Keratinocyte (primary cell): ENCODE results near the gene TAB2. TPM values are rescaled to one million over a fixed set of nuclear protein-coding genes. Genes with fewer than 3 reads are reported as not detected.

ENCODE experiments used
- DNase-seq: peaks from one replicate; pipeline ENCODE4 v3.0.0-alpha.2; 2011; ENCODE audit warnings: low read depth, missing footprints, low spot score
- FAIRE-seq: peaks from 2 replicates; lab custom pipeline; 2011; peaks lifted over from hg19 to GRCh38; lab: Jason Lieb, UNC
- H2AFZ ChIP-seq: 2 replicates; pipeline ENCODE4 v1.6.0; 2012; ENCODE audit warnings: low read length, control low read depth, inconsistent platforms; ENCODE audit not compliant: control insufficient read depth
- H3K27ac ChIP-seq: 2 replicates; pipeline ENCODE4 v1.5.1; 2011; ENCODE audit warnings: low read length; ENCODE audit not compliant: control insufficient read depth, insufficient read depth
- H3K27me3 ChIP-seq: 3 replicates; pipeline ENCODE4 v1.6.0; 2011; ENCODE audit warnings: low read length; ENCODE audit not compliant: control insufficient read depth, insufficient read depth; ENCODE audit errors: extremely low read depth
- H3K36me3 ChIP-seq, 2 experiments: 2 replicates in 1 of 2; 3 replicates in 1 of 2; pipeline ENCODE4 v1.5.1; 2011; ENCODE audit warnings: low read length in 2 of 2, mild to moderate bottlenecking in 1 of 2; ENCODE audit not compliant: control insufficient read depth in 2 of 2, insufficient read depth in 2 of 2; ENCODE audit errors: extremely low read depth in 1 of 2
- H3K4me1 ChIP-seq: 3 replicates; pipeline ENCODE4 v1.5.1; 2011; ENCODE audit warnings: low read length; ENCODE audit not compliant: control insufficient read depth, insufficient read depth; ENCODE audit errors: extremely low read depth
- H3K4me2 ChIP-seq: 3 replicates; pipeline ENCODE4 v1.6.0; 2011; ENCODE audit warnings: low read depth, low read length; ENCODE audit not compliant: control insufficient read depth, insufficient read depth; ENCODE audit errors: extremely low read depth
- H3K4me3 ChIP-seq, 3 experiments: fragments of 200-600 bp in 1 of 3; sonication (generic) in 1 of 3; 2 replicates in 2 of 3; 3 replicates in 1 of 3; pipeline ENCODE4 v1.5.1; 2011 to 2016; ENCODE audit warnings: low read length in 3 of 3, mild to moderate bottlenecking in 3 of 3, control low read depth in 2 of 3, inconsistent platforms in 1 of 3, low read depth in 1 of 3, mixed read lengths in 1 of 3, mixed run types in 1 of 3, moderate library complexity in 1 of 3; ENCODE audit not compliant: control insufficient read depth in 2 of 3, insufficient read depth in 2 of 3; ENCODE audit errors: extremely low read depth in 1 of 3
- H3K79me2 ChIP-seq: 2 replicates; pipeline ENCODE4 v1.6.0; 2012; ENCODE audit warnings: low read length; ENCODE audit not compliant: control insufficient read depth, insufficient read depth
- H3K9ac ChIP-seq: 3 replicates; pipeline ENCODE4 v1.6.0; 2011; ENCODE audit warnings: low read length; ENCODE audit not compliant: control insufficient read depth, insufficient read depth; ENCODE audit errors: extremely low read depth
- H3K9me1 ChIP-seq: 3 replicates; pipeline ENCODE4 v1.6.0; 2011; ENCODE audit warnings: low read length; ENCODE audit not compliant: control insufficient read depth, insufficient read depth; ENCODE audit errors: extremely low read depth
- H3K9me3 ChIP-seq: 2 replicates; pipeline ENCODE4 v1.5.1; 2012; ENCODE audit warnings: low read depth, low read length; ENCODE audit not compliant: control insufficient read depth
- H4K20me1 ChIP-seq: 3 replicates; pipeline ENCODE4 v1.6.0; 2011; ENCODE audit warnings: low read length; ENCODE audit not compliant: control insufficient read depth, insufficient read depth; ENCODE audit errors: extremely low read depth
- CTCF ChIP-seq, 3 experiments: IDR thresholded peaks in 1 of 3; conservative IDR thresholded peaks in 1 of 3; optimal IDR thresholded peaks in 1 of 3; 2 replicates in 2 of 3; 3 replicates in 1 of 3; pipeline versions ENCODE3 to v1.5.1; 2011; ENCODE audit warnings: low read length in 3 of 3, mild to moderate bottlenecking in 3 of 3, moderate library complexity in 2 of 3, control low read depth in 1 of 3, inconsistent platforms in 1 of 3; ENCODE audit not compliant: insufficient read depth in 2 of 3; ENCODE audit errors: extremely low read depth in 1 of 3
- EZH2 ChIP-seq: IDR thresholded peaks from one replicate; pipeline ENCODE4 v1.6.1; 2012; ENCODE audit warnings: inconsistent platforms, mild to moderate bottlenecking, low read length, moderate library complexity
- dilution Hi-C: fragments of 300-500 bp; cut with MboI; formaldehyde crosslinking; loops from one replicate; pipeline ENCODE4 v1.7.0; 2020; ENCODE audit warnings: low sequenced_read_pairs; ENCODE audit not compliant: extremely low pct_ligation_motif_present
- polyA plus RNA-seq, 5 experiments: library from polyadenylated mRNA; depleted of rRNA in 3 of 5; stranded (reverse) in 3 of 5; stranded (forward) in 1 of 5; unstranded in 1 of 5; fragments of >200 nt; gene quantifications; 1 replicate in 1 of 5; 2 replicates in 3 of 5; 3 replicates in 1 of 5; pipeline versions ENCODE4 v1.2.1 to v1.2.3, GENCODE V29; 2011 to 2012; ENCODE audit warnings: missing spikeins in 2 of 5, low read depth in 1 of 5, low replicate concordance in 1 of 5

TAB2 gene
- polyA plus RNA-seq, 1 donor (not counting 4 experiments of a cell fraction or from before 2014, with no cell fraction given), result 47.5 TPM

- H3K4me1 ChIP-seq, result no peaks in the 10 kb centered on the region
- H3K9me1 ChIP-seq, result no peaks in the 10 kb centered on the region
- no peaks in the 10 kb centered on the region for H4K20me1 ChIP-seq
- dilution Hi-C loops, result no loop called here
- H3K36me3 ChIP-seq, result no peaks in the 10 kb centered on the region
- FAIRE-seq (no peak), DNase-seq (no peak)
- H3K9me3 ChIP-seq, result no peaks in the 10 kb centered on the region
- H3K79me2 ChIP-seq, result no peaks in the 10 kb centered on the region
- H3K4me2 ChIP-seq, result no peak overlapping the region
- no peak overlapping the region for H3K27ac ChIP-seq
- no peak overlapping the region for H3K4me3 ChIP-seq
- H3K9ac ChIP-seq, result no peak overlapping the region
- H2AFZ ChIP-seq, result no peak overlapping the region
- no peaks in the 10 kb centered on the region for H3K27me3 ChIP-seq
- TF ChIP-seq EZH2 (no peak), CTCF (optimal IDR thresholded peaks at IDR 0.05 in 1 of 3, IDR thresholded peaks at IDR 0.05 in 1 of 3, conservative IDR thresholded peaks at IDR 0.05 in 1 of 3; ENCODE audit: extremely low read depth in 1 of 3, insufficient read depth in 2 of 3, low read length in 3 of 3) (no peak)
Measured at GRCh38 chr6:149278997-149279396, 38.5 kb upstream of the TAB2 start.

GRCh38 chr6:149284904-149285303, 32.6 kb upstream of the TAB2 start:
- Histone ChIP-seq H3K4me1 (peaks cover 7% of the 10 kb centered on the region), H3K9me3 (no peaks in the 10 kb centered on the region), H3K9ac (no peak overlapping the region), H4K20me1 (no peaks in the 10 kb centered on the region), H2AFZ (no peak overlapping the region), H3K79me2 (no peaks in the 10 kb centered on the region), H3K9me1 (no peaks in the 10 kb centered on the region), H3K27me3 (no peaks in the 10 kb centered on the region), H3K4me3 (no peak overlapping the region), H3K27ac (no peak overlapping the region), H3K36me3 (no peaks in the 10 kb centered on the region), H3K4me2 (no peak overlapping the region)
- no peak for DNase-seq
- no peak for TF ChIP-seq CTCF (optimal IDR thresholded peaks at IDR 0.05 in 1 of 3, IDR thresholded peaks at IDR 0.05 in 1 of 3, conservative IDR thresholded peaks at IDR 0.05 in 1 of 3; ENCODE audit: extremely low read depth in 1 of 3, insufficient read depth in 2 of 3, low read length in 3 of 3)
- TF ChIP-seq EZH2, result no peak
- no peak for FAIRE-seq
- dilution Hi-C loops, result no loop called here
